IMR-90 (cell line): ENCODE results near the gene FHAD1. TPM values are rescaled to one million over a fixed set of nuclear protein-coding genes. Genes with fewer than 3 reads are reported as not detected.

ENCODE experiments used
- CTCF ChIP-seq: conservative IDR thresholded peaks from 2 replicates; pipeline ENCODE4 v1.5.1; 2012; ENCODE audit warnings: mild to moderate bottlenecking, low read depth, low read length, improper control_type of control experiment
- FOS ChIP-seq: fragments of 150-350 bp; IDR thresholded peaks from 2 replicates; pipeline ENCODE4 v1.6.1; 2016; ENCODE audit warnings: low read depth, low read length
- polyA plus RNA-seq, 3 experiments: library from polyadenylated mRNA; depleted of rRNA; stranded (reverse); fragments of >200 nt; gene quantifications; 2 replicates each; pipeline ENCODE4 v1.2.3, GENCODE V29; 2012; ENCODE audit warnings: low replicate concordance in 1 of 3
- total RNA-seq: library from RNA; depleted of rRNA; stranded (reverse); fragments of >200 nt; gene quantifications from 2 replicates; pipeline ENCODE4 v1.2.3, GENCODE V29; 2012

FHAD1 gene
- total and polyA plus RNA-seq, 2 of the 4 experiments (the other 2 are of a cell fraction) = not detected

DNA sequence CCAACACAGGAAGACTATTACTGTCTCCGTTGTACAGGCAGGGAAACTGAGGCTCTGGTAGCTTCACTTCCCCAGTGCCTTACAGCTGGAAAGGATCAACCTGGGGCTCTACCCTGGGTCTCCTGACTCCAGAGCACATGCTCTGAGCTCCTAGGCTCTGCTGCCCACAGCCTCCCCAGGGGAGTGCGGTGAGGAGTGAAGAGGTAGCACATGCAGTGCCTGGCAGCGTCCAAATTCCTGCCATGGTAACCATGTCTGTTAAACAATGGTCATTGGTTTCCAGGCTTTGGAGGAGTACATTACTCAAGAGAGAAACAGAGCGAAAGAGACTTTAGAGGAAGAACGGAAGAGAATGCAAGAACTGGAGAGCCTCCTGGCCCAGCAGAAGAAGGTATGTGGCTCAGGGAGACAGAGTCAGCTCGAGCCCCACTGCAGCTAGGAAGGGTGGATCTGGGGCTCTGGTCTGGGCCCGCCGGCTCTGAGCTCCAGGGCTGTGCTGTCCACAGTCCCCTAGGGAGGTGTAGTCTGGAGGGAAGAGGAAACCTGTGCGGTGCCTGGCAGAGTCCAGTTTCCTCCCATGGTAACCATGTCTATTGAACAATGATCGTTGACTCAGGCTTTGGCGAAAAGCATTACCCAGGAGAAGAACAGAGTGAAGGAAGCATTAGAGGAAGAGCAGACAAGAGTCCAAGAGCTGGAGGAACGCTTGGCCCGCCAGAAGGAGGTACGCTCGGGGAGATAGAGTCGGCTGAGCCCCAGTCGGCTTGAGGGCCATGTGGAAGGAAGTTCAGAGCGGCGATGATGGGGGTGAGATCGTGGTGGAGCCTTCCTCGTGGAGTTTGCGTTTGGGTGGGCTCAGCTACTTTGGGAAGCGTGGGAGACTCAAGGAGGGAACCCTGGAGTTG lies 98.0 kb downstream of the FHAD1 start (continued):
- no peak for TF ChIP-seq CTCF
- no peak for TF ChIP-seq FOS
